Peyer's patch (tissue), 4 donors: Measurements from ENCODE around the gene RBM44. TPM values are rescaled to one million over a fixed set of nuclear protein-coding genes. Genes with fewer than 3 reads are reported as not detected.
"Not testable (repeated sequence)": the region's sequence is repeated elsewhere in the genome, so short reads cannot be mapped to it uniquely, and the experiment has no call there.

Experiments
- DNase-seq, 3 donors: peaks; one replicate each; pipeline ENCODE4 v3.0.0-alpha.2; 2017 to 2019
- H3K27ac ChIP-seq, 4 donors: fragments of 200-600 bp; sonication (generic); one replicate each; pipeline ENCODE4 v1.5.1; 2016 to 2019
- H3K27me3 ChIP-seq, 2 donors: fragments of 200-600 bp; sonication (generic); one replicate each; pipeline ENCODE4 v1.5.1; 2019
- H3K36me3 ChIP-seq, 3 donors: fragments of 200-600 bp; sonication (generic); one replicate each; pipeline ENCODE4 v1.5.1; 2016 to 2019
- H3K4me1 ChIP-seq, 4 donors: fragments of 200-600 bp; sonication (generic); one replicate each; pipeline ENCODE4 v1.5.1; 2016 to 2019
- H3K4me3 ChIP-seq, 4 donors: fragments of 200-600 bp; sonication (generic); 1 replicate in 3 of 4; 2 replicates in 1 of 4; pipeline ENCODE4 v1.5.1; 2016 to 2019; ENCODE audit warnings: mild to moderate bottlenecking in 1 of 4
- H3K9me3 ChIP-seq, 4 donors: fragments of 200-600 bp; sonication (generic); one replicate each; pipeline ENCODE4 v1.5.1; 2016 to 2019; ENCODE audit warnings: mild to moderate bottlenecking in 1 of 4
- POLR2A ChIP-seq, 2 donors: fragments of 450-650 bp; IDR thresholded peaks; one replicate each; pipeline ENCODE4 v1.5.1; 2017; ENCODE audit warnings: antibody characterized with exemption in 2 of 2, mild to moderate bottlenecking in 2 of 2, moderate library complexity in 2 of 2
- total RNA-seq, 4 donors: library from RNA; depleted of rRNA; stranded (reverse); fragments of >200 nt; gene quantifications; one replicate each; pipeline ENCODE4 v1.1.0, GENCODE V29; 2016
- TF ChIP-seq, protein P1 (sequence below), 6 experiments: fragments of 450-650 bp in 4 of 6; fragments of 200-600 bp in 2 of 6; sonication (generic) in 1 of 6; IDR thresholded peaks; one replicate each; pipeline ENCODE4 v1.5.1; 2017 to 2019; ENCODE audit warnings: antibody characterized with exemption in 6 of 6, mild to moderate bottlenecking in 3 of 6, moderate library complexity in 1 of 6

RBM44 gene
- total RNA-seq, 4 donors from 2014 or later: 0.38 to 2.5 (median 1.4) TPM

DNA sequence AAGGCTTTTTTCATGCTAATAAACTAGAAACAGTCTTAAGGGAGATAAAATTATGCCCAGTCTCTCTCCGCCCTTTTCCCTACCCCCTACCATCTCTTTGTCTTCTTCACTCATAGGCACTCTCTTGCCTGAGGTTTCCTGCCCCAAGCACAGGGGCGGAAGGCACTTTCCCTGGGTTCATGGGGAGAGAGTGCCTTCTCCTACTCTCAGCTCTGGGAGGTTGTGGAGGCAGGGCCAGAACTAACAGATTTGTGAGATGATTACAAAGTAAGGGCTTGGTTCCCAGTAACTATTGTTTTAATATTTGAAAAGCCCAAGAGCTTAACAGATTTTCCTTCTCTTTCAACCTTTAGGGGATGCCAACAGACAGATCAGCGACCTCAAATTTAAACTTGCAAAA is 26.1 kb upstream of the RBM44 start:
- Histone ChIP-seq H3K27ac (no peak overlapping the region), H3K4me1 (no peaks in the 10 kb centered on the region), H3K4me3 (no peak overlapping the region), H3K9me3 (no peaks in the 10 kb centered on the region), H3K36me3 (peaks cover 0 to 74% (median 0%) of the 10 kb centered on the region in 3 donors), H3K27me3 (no peaks in the 10 kb centered on the region)
- DNase-seq: no peak
- TF ChIP-seq POLR2A (IDR thresholded peaks at IDR 0.05): no peak
- TF ChIP-seq, protein P1, sequence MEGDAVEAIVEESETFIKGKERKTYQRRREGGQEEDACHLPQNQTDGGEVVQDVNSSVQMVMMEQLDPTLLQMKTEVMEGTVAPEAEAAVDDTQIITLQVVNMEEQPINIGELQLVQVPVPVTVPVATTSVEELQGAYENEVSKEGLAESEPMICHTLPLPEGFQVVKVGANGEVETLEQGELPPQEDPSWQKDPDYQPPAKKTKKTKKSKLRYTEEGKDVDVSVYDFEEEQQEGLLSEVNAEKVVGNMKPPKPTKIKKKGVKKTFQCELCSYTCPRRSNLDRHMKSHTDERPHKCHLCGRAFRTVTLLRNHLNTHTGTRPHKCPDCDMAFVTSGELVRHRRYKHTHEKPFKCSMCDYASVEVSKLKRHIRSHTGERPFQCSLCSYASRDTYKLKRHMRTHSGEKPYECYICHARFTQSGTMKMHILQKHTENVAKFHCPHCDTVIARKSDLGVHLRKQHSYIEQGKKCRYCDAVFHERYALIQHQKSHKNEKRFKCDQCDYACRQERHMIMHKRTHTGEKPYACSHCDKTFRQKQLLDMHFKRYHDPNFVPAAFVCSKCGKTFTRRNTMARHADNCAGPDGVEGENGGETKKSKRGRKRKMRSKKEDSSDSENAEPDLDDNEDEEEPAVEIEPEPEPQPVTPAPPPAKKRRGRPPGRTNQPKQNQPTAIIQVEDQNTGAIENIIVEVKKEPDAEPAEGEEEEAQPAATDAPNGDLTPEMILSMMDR (IDR thresholded peaks at IDR 0.05): no peak

DNA sequence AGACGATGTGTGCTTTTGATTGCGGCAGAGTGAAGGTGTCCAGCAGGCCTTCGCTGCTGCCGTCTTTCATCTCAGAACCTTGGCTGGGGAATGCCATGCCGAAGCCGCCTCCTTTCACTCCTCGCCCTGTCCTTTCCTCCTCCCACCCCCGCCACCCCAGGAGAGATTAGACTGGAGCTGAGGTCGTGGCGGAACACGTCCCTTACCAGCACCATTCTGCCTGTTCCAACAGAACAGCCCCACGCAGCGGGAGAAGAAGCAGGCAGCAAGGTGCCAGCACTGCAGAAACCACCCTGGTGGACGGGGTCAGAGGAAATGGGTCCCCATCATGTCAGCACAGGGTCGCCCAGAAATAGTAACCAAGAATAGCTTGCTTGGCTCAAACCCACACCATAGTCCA is 24.8 kb upstream of the RBM44 start:
- no peak overlapping the region for H3K4me3 ChIP-seq
- TF ChIP-seq POLR2A (IDR thresholded peaks at IDR 0.05): no peak
- TF ChIP-seq, protein P1 (IDR thresholded peaks at IDR 0.05): no peak
- H3K27ac ChIP-seq: no peak overlapping the region
- DNase-seq: no peak
- no peaks in the 10 kb centered on the region for H3K4me1 ChIP-seq
- H3K36me3 ChIP-seq: peaks cover 0 to 82% (median 0%) of the 10 kb centered on the region in 3 donors
- H3K27me3 ChIP-seq: no peaks in the 10 kb centered on the region
- H3K9me3 ChIP-seq: no peaks in the 10 kb centered on the region

DNA sequence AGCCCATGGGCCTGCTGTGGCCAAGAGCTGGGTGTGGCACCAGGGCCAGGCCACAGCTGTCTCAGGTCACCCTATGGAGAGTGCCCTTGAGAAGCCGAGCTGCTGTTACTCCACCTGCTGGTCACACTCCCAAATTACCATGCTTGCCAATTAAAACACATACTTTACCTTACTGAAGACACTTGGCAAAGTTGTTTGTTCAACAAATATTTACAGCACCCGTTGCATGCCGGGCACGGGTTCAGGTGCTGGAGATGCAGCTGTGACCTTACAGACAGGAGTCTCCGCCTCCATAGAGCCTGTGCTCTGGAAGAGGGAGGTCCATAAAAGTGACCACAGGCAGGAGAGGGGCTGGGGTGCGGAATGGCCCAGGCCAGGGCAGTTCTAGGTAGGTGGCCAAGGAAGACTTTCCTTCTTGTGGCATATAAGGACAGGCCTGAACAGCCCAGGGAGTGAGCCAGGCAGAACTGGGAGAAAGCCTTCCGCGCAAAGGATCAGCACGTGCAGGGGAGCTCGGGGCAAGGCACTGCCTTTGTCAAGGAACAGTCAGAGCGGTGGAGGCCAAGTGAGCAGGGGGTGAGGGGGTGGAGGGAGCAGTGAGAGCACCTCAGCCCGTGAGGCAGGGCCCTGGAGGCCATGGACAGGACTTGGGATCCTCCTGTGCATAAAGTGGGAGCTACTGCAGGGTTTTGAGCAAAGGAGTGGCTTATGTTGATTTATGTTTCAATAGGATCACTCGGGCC is 23.6 kb upstream of the RBM44 start:
- TF ChIP-seq, protein P1 (IDR thresholded peaks at IDR 0.05): peak in 5 of 6 experiments; percentile 13 to 69 (median 64)
- TF ChIP-seq POLR2A (IDR thresholded peaks at IDR 0.05): no peak

DNA sequence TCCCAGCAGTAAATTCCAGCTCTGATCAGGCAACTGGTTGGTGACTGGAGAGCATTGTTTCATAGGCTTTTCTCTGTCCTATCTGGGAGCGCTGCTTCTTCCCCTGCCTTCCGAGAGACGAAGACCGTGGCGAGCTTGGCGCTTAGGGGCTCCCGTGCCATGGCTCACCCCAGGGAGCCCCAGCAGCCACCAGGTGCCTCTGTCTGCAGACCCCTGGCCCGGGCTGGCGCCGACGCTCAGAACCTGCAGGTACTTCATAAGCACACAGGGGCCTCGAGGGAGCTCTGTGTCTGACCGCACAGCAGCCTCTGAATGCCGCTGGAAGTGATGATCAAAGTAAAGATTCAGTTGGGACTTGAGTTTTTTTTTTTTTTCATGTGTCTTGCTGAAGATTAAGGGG is 19.1 kb upstream of the RBM44 start:
- H3K27me3 ChIP-seq: no peaks in the 10 kb centered on the region
- H3K4me3 ChIP-seq: no peak overlapping the region
- H3K9me3 ChIP-seq: no peaks in the 10 kb centered on the region
- H3K27ac ChIP-seq: no peak overlapping the region
- DNase-seq: no peak
- H3K36me3 ChIP-seq: peaks cover 0 to 72% (median 0%) of the 10 kb centered on the region in 3 donors
- H3K4me1 ChIP-seq: no peaks in the 10 kb centered on the region
- TF ChIP-seq, protein P1 (IDR thresholded peaks at IDR 0.05): no peak
- TF ChIP-seq POLR2A (IDR thresholded peaks at IDR 0.05): no peak

More for the DNA sequence above, 23.6 kb upstream of the RBM44 start:
- H3K4me3 ChIP-seq: no peak overlapping the region
- peaks cover 0 to 83% (median 0%) of the 10 kb centered on the region in 3 donors for H3K36me3 ChIP-seq
- H3K27ac ChIP-seq: no peak overlapping the region
- no peaks in the 10 kb centered on the region for H3K9me3 ChIP-seq
- no peaks in the 10 kb centered on the region for H3K27me3 ChIP-seq
- no peaks in the 10 kb centered on the region for H3K4me1 ChIP-seq
- peak in 2 of 3 donors; percentile 25 to 78 for DNase-seq

DNA sequence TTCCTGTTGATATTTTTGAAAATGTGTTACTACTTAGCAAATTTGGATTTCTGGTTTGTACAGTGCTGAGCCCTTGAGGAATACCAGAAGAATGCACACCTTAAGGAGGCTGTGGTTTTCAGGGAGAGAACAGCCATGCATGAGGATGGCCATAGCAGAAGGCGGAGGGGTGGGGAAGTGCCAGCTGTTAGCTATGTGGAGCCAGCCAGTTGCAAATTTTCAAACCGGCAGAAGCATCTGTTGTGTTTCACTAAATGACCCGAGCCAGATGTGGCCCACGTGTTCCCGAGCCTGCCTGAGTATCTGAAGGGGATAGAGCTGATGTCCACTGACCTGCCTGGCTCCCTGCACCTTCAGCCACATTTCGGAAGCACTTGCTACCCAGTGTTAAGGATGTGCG is 16.4 kb upstream of the RBM44 start:
- H3K36me3 ChIP-seq: peaks cover 0 to 55% (median 0%) of the 10 kb centered on the region in 3 donors
- H3K9me3 ChIP-seq: peaks cover 0 to 7% (median 0%) of the 10 kb centered on the region in 4 donors
- no peak for DNase-seq
- no peaks in the 10 kb centered on the region for H3K27me3 ChIP-seq
- no peaks in the 10 kb centered on the region for H3K4me1 ChIP-seq
- TF ChIP-seq, protein P1 (IDR thresholded peaks at IDR 0.05): no peak
- no peak for TF ChIP-seq POLR2A (IDR thresholded peaks at IDR 0.05)
- H3K4me3 ChIP-seq: no peak overlapping the region
- no peak overlapping the region for H3K27ac ChIP-seq

DNA sequence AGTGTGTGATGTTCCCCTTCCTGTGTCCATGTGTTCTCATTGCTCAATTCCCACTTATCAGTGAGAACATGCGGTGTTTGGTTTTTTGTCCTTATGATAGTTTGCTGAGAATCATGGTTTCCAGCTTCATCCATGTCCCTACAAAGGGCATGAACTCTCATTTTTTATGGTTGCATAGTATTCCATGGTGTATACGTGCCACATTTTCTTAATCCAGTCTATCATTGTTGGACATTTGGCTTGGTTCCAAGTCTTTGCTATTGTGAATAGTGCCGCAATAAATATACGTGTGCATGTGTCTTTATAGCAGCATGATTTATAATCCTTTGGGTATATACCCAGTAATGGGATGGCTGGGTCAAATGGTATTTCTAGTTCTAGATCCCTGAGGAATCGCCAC is 14.9 kb upstream of the RBM44 start:
- H3K9me3 ChIP-seq, H3K27me3 ChIP-seq, DNase-seq, H3K27ac ChIP-seq, H3K4me3 ChIP-seq, H3K4me1 ChIP-seq: not testable (repeated sequence)
- peaks cover 0 to 41% (median 0%) of the 10 kb centered on the region in 3 donors for H3K36me3 ChIP-seq
